Endothelial cell (in vitro differentiated cells): ENCODE data around the gene IGF2R. TPM values are rescaled to one million over a fixed set of nuclear protein-coding genes. Genes with fewer than 3 reads are reported as not detected.

Experiments
- DNase-seq: peaks from one replicate; pipeline ENCODE4 v3.0.0; 2021; ENCODE audit warnings: low spot score
- H3K27ac Mint-ChIP-seq: one replicate; pipeline ENCODE4 v1.8.0; 2021; ENCODE audit warnings: mixed read lengths, inconsistent platforms; ENCODE audit not compliant: unreplicated experiment
- H3K27me3 Mint-ChIP-seq: one replicate; pipeline ENCODE4 v1.8.0; 2021; ENCODE audit warnings: mild to moderate bottlenecking, moderate library complexity, mixed read lengths, inconsistent platforms; ENCODE audit not compliant: unreplicated experiment
- H3K36me3 Mint-ChIP-seq: one replicate; pipeline ENCODE4 v1.8.0; 2021; ENCODE audit warnings: mild to moderate bottlenecking, low read depth, mixed read lengths, inconsistent platforms; ENCODE audit not compliant: unreplicated experiment
- H3K4me1 Mint-ChIP-seq: one replicate; pipeline ENCODE4 v1.8.0; 2021; ENCODE audit warnings: mild to moderate bottlenecking, mixed read lengths, inconsistent platforms; ENCODE audit not compliant: unreplicated experiment
- H3K4me3 Mint-ChIP-seq: one replicate; pipeline ENCODE4 v1.8.0; 2021; ENCODE audit warnings: mild to moderate bottlenecking, mixed read lengths, inconsistent platforms; ENCODE audit not compliant: unreplicated experiment
- H3K9me3 Mint-ChIP-seq: one replicate; pipeline ENCODE4 v1.8.0; 2021; ENCODE audit warnings: mixed read lengths, inconsistent platforms; ENCODE audit not compliant: unreplicated experiment
- CTCF ChIP-seq: fragments of 200-600 bp; sonication (generic); IDR thresholded peaks from one replicate; pipeline ENCODE4 v1.5.0; 2021; ENCODE audit warnings: antibody characterized with exemption; ENCODE audit not compliant: unreplicated experiment
- total RNA-seq: library from RNA; stranded (reverse); fragmentation: NEBNext Ultra II Directional; extraction: Animal tissue kit (Norgen Biotek cat#: 25700); gene quantifications from one replicate; pipeline ENCODE4 v1.2.1, GENCODE V29; 2021; ENCODE audit not compliant: unreplicated experiment

IGF2R gene
- total RNA-seq, 1 donor from 2014 or later, result 108 TPM

- Mint-ChIP-seq H3K4me3 (no peak overlapping the region), H3K27me3 (peaks cover 5% of the 10 kb centered on the region), H3K4me1 (no peaks in the 10 kb centered on the region), H3K9me3 (no peaks in the 10 kb centered on the region), H3K27ac (no peak overlapping the region), H3K36me3 (peaks cover 68% of the 10 kb centered on the region)
- no peak for TF ChIP-seq CTCF
- DNase-seq, result no peak
These were observed 86.5 kb downstream of the IGF2R start for GRCh38 chr6:160055378-160055777.

- Mint-ChIP-seq H3K27ac (no peak overlapping the region), H3K27me3 (peaks cover 7% of the 10 kb centered on the region), H3K36me3 (peaks cover 68% of the 10 kb centered on the region), H3K4me1 (no peaks in the 10 kb centered on the region), H3K4me3 (no peak overlapping the region), H3K9me3 (no peaks in the 10 kb centered on the region)
- no peak for TF ChIP-seq CTCF
- DNase-seq, result no peak
These were observed 86.9 kb downstream of the IGF2R start for GRCh38 chr6:160055813-160056212.

DNA sequence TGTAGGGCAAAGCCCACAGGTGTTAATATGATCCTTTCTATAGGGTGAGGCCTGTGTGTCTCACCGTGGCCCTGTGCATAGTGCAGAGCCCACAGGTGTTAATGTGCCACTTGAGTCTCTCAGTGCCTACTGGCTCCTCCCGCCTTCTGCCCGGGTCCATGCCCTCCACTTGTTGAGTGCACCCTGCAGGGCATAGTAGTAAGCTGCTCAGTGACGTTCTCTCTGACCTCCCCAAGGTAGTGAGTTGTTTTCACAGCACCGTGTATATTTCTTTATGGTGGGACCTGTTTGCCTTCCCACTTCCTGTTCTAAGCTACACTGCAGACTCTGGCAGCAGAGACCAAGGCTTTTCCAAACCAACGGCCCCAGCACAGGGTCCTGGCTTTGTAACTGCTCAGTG, 88.2 kb downstream of the IGF2R start:
- Mint-ChIP-seq H3K36me3 (peaks cover 64% of the 10 kb centered on the region), H3K27me3 (peaks cover 6% of the 10 kb centered on the region), H3K4me1 (no peaks in the 10 kb centered on the region), H3K4me3 (no peak overlapping the region), H3K9me3 (no peaks in the 10 kb centered on the region), H3K27ac (no peak overlapping the region)
- no peak for TF ChIP-seq CTCF
- DNase-seq, result no peak

DNA sequence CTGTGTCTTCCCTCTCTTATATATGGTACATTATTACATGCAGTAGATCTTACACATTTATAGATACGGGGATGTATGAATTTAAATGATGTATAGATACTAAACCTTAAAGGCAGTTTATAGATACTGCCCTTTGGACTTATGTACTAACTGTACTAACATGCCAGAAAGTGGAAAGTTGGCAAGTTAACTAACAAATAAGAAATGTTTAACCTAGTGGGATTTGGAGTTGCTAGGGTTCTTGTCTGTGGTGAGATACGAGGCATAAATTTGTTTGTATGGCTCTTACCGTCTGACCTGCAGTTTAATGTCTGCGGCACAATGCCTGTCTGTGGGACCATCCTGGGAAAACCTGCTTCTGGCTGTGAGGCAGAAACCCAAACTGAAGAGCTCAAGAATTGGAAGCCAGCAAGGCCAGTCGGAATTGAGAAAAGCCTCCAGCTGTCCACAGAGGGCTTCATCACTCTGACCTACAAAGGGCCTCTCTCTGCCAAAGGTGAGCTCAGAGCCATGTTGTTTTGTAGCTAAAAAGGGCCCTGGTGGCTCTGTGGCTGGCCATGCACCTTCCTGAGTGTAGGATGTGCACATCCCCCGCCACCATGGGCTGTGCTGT, 89.8 kb downstream of the IGF2R start:
- Mint-ChIP-seq H3K36me3 (peaks cover 65% of the 10 kb centered on the region), H3K9me3 (no peaks in the 10 kb centered on the region), H3K27ac (no peak overlapping the region), H3K4me3 (no peak overlapping the region), H3K4me1 (no peaks in the 10 kb centered on the region), H3K27me3 (peaks cover 6% of the 10 kb centered on the region)
- DNase-seq, result no peak
- TF ChIP-seq CTCF, result no peak

- no peaks in the 10 kb centered on the region for H3K9me3 Mint-ChIP-seq
- H3K36me3 Mint-ChIP-seq, result peaks cover 66% of the 10 kb centered on the region
- peak overlapping the region; percentile 19 for H3K4me3 Mint-ChIP-seq
- DNase-seq, result no peak
- no peak overlapping the region for H3K27ac Mint-ChIP-seq
- no peaks in the 10 kb centered on the region for H3K4me1 Mint-ChIP-seq
- TF ChIP-seq CTCF, result no peak
- peaks cover 6% of the 10 kb centered on the region for H3K27me3 Mint-ChIP-seq
These were observed 91.3 kb downstream of the IGF2R start for GRCh38 chr6:160060221-160060620.
